IPS-18c (cell line): ENCODE results near the gene DUS2.
"Not testable (repeated sequence)": the region's sequence is repeated elsewhere in the genome, so short reads cannot be mapped to it uniquely, and the experiment has no call there.

Source experiments
- H3K4me3 ChIP-seq: 2 replicates; pipeline ENCODE4 v1.7.0; 2013; ENCODE audit warnings: low read depth, mild to moderate bottlenecking, low read length, moderate library complexity; ENCODE audit not compliant: insufficient read depth
- H3K9me3 ChIP-seq: one replicate; pipeline ENCODE4 v1.6.1; 2013; ENCODE audit warnings: mild to moderate bottlenecking, low read length, moderate library complexity; ENCODE audit not compliant: control insufficient read depth, insufficient read depth

DUS2 gene

GRCh38 chr16:67994040-67994408, 29.1 kb upstream of the DUS2 start:
- H3K4me3 ChIP-seq, H3K9me3 ChIP-seq: not testable (repeated sequence)

DNA sequence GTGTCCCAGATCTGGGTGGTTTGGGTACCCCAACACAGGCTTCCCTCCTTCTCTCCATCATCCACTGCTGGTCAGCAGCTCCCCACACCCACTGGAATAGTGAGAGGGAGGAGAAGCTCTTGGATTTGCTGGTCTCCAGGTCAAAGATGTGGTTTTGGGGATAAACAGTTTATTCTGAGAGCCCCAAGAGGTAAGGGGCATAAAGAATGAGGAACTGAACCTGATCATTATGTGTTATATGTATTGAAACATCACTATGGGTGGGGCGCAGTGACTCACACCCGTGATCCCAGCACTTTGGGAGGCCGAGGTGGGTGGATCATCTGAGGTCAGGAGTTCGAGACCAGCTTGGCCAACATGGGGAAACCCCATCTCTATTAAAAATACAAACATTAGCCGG, 27.7 kb upstream of the DUS2 start:
- no peaks in the 10 kb centered on the region for H3K9me3 ChIP-seq
- H3K4me3 ChIP-seq: no peak overlapping the region

GRCh38 chr16:67996666-67997065, 26.4 kb upstream of the DUS2 start:
- Histone ChIP-seq H3K9me3 (no peaks in the 10 kb centered on the region), H3K4me3 (no peak overlapping the region)

DNA sequence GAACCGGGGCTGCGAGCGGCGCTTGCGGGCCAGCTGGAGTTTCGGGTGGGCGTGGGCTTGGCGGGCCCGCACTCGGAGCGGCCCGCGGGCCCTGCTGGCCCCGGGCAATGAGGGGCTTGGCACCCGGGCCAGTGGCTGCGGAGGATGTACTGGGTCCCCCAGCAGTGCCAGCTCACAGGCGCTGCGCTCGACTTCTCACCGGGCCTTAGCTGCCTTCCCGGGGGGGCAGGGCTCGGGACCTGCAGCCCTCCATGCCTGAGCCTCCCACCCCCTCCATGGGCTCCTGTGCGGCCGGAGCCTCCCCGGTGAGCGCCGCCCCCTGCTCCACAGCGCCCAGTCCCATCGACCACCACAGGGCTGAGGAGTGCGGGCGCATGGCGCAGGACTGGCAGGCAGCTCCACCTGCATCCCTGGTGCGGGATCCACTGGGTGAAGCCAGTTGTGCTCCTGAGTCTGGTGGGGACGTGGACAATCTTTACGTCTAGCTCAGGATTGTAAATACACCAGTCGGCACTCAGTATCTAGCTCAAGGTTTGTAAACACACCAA, 24.8 kb upstream of the DUS2 start:
- not testable (repeated sequence) for H3K4me3 ChIP-seq, H3K9me3 ChIP-seq

GRCh38 chr16:67998779-67999688, 24.1 kb upstream of the DUS2 start, which contains the start of gene DPEP2:
Gene DPEP2, minus strand, starts transcription at chr16:67999484. Its CDS starts 6,272 bp downstream, at chr16:67993212.
- H3K4me3 ChIP-seq: not testable (repeated sequence)

GRCh38 chr16:67999985-68000384, 23.1 kb upstream of the DUS2 start:
- Histone ChIP-seq H3K4me3 (no peak overlapping the region), H3K9me3 (no peaks in the 10 kb centered on the region)

More at GRCh38 chr16:67998779-67999688, 24.1 kb upstream of the DUS2 start, which contains the start of gene DPEP2:
- H3K9me3 ChIP-seq: not testable (repeated sequence)

- H3K4me3 ChIP-seq: no peak overlapping the region
- H3K9me3 ChIP-seq: no peaks in the 10 kb centered on the region
Observed at GRCh38 chr16:68000450-68000849, 22.6 kb upstream of the DUS2 start.

GRCh38 chr16:68003031-68003430, 20.1 kb upstream of the DUS2 start:
- Histone ChIP-seq H3K4me3 (no peak overlapping the region), H3K9me3 (no peaks in the 10 kb centered on the region)

GRCh38 chr16:68005211-68005610, 17.9 kb upstream of the DUS2 start:
- no peak overlapping the region for H3K4me3 ChIP-seq

GRCh38 chr16:68005786-68006286, 17.2 kb upstream of the DUS2 start:
- no peak overlapping the region; the same call in 1 of the 2 replicates for H3K4me3 ChIP-seq
- H3K9me3 ChIP-seq: peaks cover 2% of the 10 kb centered on the region

More at GRCh38 chr16:68005211-68005610, 17.9 kb upstream of the DUS2 start:
- peaks cover under 1% of the 10 kb centered on the region for H3K9me3 ChIP-seq

GRCh38 chr16:68009157-68009735, 13.8 kb upstream of the DUS2 start:
- Histone ChIP-seq H3K4me3 (no peak overlapping the region), H3K9me3 (peaks cover 2% of the 10 kb centered on the region)

- H3K4me3 ChIP-seq: not testable (repeated sequence)
Observed at GRCh38 chr16:68009872-68010271, 13.2 kb upstream of the DUS2 start.

GRCh38 chr16:68013440-68013839, 9.6 kb upstream of the DUS2 start:
- Histone ChIP-seq H3K4me3 (no peak overlapping the region), H3K9me3 (peaks cover 2% of the 10 kb centered on the region)

More at GRCh38 chr16:68009872-68010271, 13.2 kb upstream of the DUS2 start:
- not testable (repeated sequence) for H3K9me3 ChIP-seq

GRCh38 chr16:68015681-68016080, 7.4 kb upstream of the DUS2 start, which contains the start of gene DPEP2NB:
Gene DPEP2NB, minus strand, starts transcription at chr16:68015911. Its CDS starts 141 bp downstream, at chr16:68015770.
- Histone ChIP-seq H3K4me3 (no peak within 1 kb of the TSS), H3K9me3 (no peaks in the 10 kb centered on the region)

DNA sequence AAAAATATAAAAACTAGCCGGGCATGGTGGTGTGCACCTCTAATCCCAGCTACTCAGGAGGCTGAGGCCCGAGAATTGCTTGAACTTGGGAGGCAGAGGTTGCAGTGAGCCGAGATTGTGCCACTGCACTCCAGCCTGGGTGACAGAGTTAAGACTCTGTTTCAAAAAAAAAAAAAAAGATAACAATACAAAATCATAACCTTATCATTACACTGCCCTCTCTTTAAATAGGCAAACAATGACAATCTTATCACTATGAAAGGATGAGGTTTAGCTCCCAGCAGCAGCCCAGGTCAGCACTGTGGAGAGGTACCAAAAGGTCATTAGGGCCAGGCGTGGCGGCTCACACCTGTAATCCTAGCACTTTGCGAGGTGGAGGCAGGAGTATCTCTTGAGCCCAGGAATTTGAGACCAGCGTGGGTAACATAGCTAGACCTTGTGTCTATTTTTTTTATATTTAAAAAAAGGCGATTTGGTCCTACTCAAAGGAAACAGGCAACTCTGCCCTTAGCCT, 3.9 kb upstream of the DUS2 start:
- H3K9me3 ChIP-seq: no peaks in the 10 kb centered on the region
- H3K4me3 ChIP-seq: no peak overlapping the region

DNA sequence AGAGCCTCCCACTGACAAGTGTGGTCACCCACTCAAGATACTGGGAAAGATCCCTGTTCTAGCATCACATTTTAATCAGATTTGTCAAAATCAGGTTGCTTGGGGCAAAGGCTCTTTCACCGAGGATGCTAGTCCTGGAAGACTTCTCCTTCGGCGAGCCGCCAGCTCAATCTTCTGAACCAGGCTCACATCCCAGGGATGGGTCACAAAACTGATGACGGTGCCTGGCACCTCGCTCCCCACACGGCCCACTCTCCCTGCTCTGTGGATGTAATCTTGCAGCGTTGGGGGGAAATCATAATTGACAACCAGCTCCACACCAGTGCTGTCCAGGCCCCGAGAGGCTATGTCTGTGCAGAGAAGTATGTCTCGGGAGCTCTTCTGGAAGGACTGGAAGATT, 1.6 kb upstream of the DUS2 start:
- Histone ChIP-seq H3K4me3 (peak overlapping the region; percentile 94; the same call in 1 of the 2 replicates), H3K9me3 (no peaks in the 10 kb centered on the region)

- peak overlapping the region; percentile 94 for H3K4me3 ChIP-seq
- H3K9me3 ChIP-seq: no peaks in the 10 kb centered on the region
Observed at GRCh38 chr16:68022278-68022727, 781 bp upstream of the DUS2 start.
